Measurements from ENCODE around the gene KIF2A.

Gene KIF2A

DNA sequence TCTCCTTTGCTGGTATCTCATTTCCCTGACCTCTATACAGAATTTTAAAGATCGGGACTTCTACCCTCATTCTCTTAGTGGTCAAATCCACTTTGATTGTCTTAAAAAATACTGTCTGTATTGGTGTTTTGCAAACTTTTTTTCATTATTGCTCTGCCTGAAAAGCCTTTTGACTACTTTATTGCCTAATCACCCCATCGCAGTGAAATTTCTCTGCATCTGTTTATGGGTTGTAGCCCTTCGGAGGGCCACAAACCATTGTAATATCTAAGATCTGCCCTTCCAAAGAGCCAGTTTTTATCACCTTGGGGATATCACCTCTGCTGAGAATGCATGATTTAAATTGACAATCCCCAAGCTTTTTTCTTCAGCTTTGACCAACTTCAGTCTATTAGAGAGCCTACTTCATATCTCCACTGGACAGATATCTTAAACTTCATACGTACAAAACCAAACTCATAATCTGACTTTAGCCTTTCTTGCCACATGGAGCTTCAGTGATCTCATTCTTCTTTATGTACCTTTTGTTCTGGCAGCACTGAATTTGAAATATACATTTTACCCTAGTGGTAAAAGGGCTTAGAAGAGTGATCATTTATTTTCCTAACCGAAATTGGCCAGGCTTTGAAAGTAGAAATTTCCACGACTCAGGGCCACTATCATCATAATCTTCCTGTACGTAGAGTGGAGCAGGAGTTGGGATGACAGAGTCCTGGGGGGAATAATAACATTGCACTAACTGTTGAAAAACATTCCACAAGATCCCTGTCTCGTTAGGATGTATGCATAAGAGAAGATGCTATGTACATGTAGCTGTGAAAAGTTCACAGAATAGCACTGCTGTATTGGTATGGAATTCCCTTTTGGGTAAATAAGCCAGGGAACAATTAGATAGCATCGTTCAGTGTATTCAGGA, 21.4 kb downstream of the KIF2A start:
- Histone ChIP-seq H3K27me3 (replicated peaks; ENCODE audit: insufficient read depth, low read length) (no peaks in the 10 kb centered on the region), H3K4me2 (ENCODE audit: low read depth, low read length) (no peak overlapping the region), H3K4me3 (ENCODE audit: low read length) (no peak overlapping the region), H3K36me3 (replicated peaks; ENCODE audit: insufficient read depth, low read length) (no peaks in the 10 kb centered on the region; the same call in 1 of the 2 replicates), H3K9me3 (replicated peaks; ENCODE audit: insufficient read depth, low read length) (no peaks in the 10 kb centered on the region), H3F3A (ENCODE audit: insufficient read depth, low read length) (no peaks in the 10 kb centered on the region), H3K27ac (ENCODE audit: low read length) (no peak overlapping the region), H4K20me1 (ENCODE audit: insufficient read depth, low read length) (peaks cover 5% of the 10 kb centered on the region), H3K4me1 (ENCODE audit: low read length) (no peaks in the 10 kb centered on the region), H3K9ac (ENCODE audit: low read length) (no peak overlapping the region), H2AFZ (ENCODE audit: low read length) (no peak overlapping the region), H3K9me2 (replicated peaks; ENCODE audit: insufficient read depth, low read length) (no peaks in the 10 kb centered on the region), H3K79me2 (ENCODE audit: low read length) (peaks cover 95% of the 10 kb centered on the region)
- TF ChIP-seq EZH2 (optimal IDR thresholded peaks at IDR 0.05; ENCODE audit: low read depth, low read length) (no peak), EZH2phosphoT487 (IDR thresholded peaks at IDR 0.05; ENCODE audit: low read length) (no peak)
- TF ChIP-seq, protein P1, sequence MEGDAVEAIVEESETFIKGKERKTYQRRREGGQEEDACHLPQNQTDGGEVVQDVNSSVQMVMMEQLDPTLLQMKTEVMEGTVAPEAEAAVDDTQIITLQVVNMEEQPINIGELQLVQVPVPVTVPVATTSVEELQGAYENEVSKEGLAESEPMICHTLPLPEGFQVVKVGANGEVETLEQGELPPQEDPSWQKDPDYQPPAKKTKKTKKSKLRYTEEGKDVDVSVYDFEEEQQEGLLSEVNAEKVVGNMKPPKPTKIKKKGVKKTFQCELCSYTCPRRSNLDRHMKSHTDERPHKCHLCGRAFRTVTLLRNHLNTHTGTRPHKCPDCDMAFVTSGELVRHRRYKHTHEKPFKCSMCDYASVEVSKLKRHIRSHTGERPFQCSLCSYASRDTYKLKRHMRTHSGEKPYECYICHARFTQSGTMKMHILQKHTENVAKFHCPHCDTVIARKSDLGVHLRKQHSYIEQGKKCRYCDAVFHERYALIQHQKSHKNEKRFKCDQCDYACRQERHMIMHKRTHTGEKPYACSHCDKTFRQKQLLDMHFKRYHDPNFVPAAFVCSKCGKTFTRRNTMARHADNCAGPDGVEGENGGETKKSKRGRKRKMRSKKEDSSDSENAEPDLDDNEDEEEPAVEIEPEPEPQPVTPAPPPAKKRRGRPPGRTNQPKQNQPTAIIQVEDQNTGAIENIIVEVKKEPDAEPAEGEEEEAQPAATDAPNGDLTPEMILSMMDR (IDR thresholded peaks at IDR 0.05; ENCODE audit: low read length) = no peak
- no peak for DNase-seq

- no peak overlapping the region for H3K4me3 ChIP-seq (ENCODE audit: low read length)
- H3K9me3 ChIP-seq (replicated peaks; ENCODE audit: insufficient read depth, low read length) = no peaks in the 10 kb centered on the region
- no peaks in the 10 kb centered on the region for H3F3A ChIP-seq (ENCODE audit: insufficient read depth, low read length)
- H3K9ac ChIP-seq (ENCODE audit: low read length) = no peak overlapping the region
- H3K36me3 ChIP-seq (replicated peaks; ENCODE audit: insufficient read depth, low read length) = no peaks in the 10 kb centered on the region; the same call in 1 of the 2 replicates
- H3K9me2 ChIP-seq (replicated peaks; ENCODE audit: insufficient read depth, low read length) = no peaks in the 10 kb centered on the region
- no peak for DNase-seq
- no peak for TF ChIP-seq EZH2phosphoT487 (IDR thresholded peaks at IDR 0.05; ENCODE audit: low read length)
- no peak for TF ChIP-seq EZH2 (optimal IDR thresholded peaks at IDR 0.05; ENCODE audit: low read depth, low read length)
- TF ChIP-seq, protein P1 (IDR thresholded peaks at IDR 0.05; ENCODE audit: low read length) = no peak
- H3K27me3 ChIP-seq (replicated peaks; ENCODE audit: insufficient read depth, low read length) = no peaks in the 10 kb centered on the region
- no peaks in the 10 kb centered on the region for H3K4me1 ChIP-seq (ENCODE audit: low read length)
- no peak overlapping the region for H2AFZ ChIP-seq (ENCODE audit: low read length)
- H4K20me1 ChIP-seq (ENCODE audit: insufficient read depth, low read length) = peaks cover 5% of the 10 kb centered on the region
- no peak overlapping the region for H3K27ac ChIP-seq (ENCODE audit: low read length)
- H3K79me2 ChIP-seq (ENCODE audit: low read length) = peaks cover 96% of the 10 kb centered on the region
- no peak overlapping the region for H3K4me2 ChIP-seq (ENCODE audit: low read depth, low read length)
Measured at GRCh38 chr5:62328772-62329491, 22.9 kb downstream of the KIF2A start.

DNA sequence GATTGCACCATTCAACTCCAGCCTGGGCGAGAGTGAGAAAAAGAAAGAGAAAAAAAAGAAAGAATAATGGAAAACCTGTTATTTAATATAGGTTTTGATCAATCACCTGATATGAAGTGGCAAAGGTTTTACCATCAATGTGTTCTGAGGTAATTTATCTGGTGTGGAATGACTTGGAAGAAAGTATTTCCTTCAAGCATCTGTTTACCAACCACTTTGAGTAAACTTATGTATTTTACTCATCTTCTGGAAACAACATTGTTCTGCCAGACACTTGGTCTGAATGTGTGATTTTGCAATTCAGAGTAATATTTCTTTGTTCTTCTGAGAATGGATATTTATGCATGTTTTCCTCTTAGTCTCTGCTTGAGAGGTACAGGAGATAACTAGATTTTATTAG, 24.3 kb downstream of the KIF2A start:
- H3K4me1 ChIP-seq (ENCODE audit: low read length) = no peaks in the 10 kb centered on the region
- no peak overlapping the region for H3K27ac ChIP-seq (ENCODE audit: low read length)
- no peaks in the 10 kb centered on the region for H3K9me2 ChIP-seq (replicated peaks; ENCODE audit: insufficient read depth, low read length)
- DNase-seq = no peak
- H3K27me3 ChIP-seq (replicated peaks; ENCODE audit: insufficient read depth, low read length) = no peaks in the 10 kb centered on the region
- peaks cover 5% of the 10 kb centered on the region for H4K20me1 ChIP-seq (ENCODE audit: insufficient read depth, low read length)
- H2AFZ ChIP-seq (ENCODE audit: low read length) = no peak overlapping the region
- TF ChIP-seq, protein P1 (IDR thresholded peaks at IDR 0.05; ENCODE audit: low read length) = no peak
- TF ChIP-seq EZH2 (optimal IDR thresholded peaks at IDR 0.05; ENCODE audit: low read depth, low read length) = no peak
- TF ChIP-seq EZH2phosphoT487 (IDR thresholded peaks at IDR 0.05; ENCODE audit: low read length) = no peak
- H3K4me3 ChIP-seq (ENCODE audit: low read length) = no peak overlapping the region
- H3F3A ChIP-seq (ENCODE audit: insufficient read depth, low read length) = no peaks in the 10 kb centered on the region
- H3K9ac ChIP-seq (ENCODE audit: low read length) = no peak overlapping the region
- H3K9me3 ChIP-seq (replicated peaks; ENCODE audit: insufficient read depth, low read length) = no peaks in the 10 kb centered on the region
- no peaks in the 10 kb centered on the region; the same call in 1 of the 2 replicates for H3K36me3 ChIP-seq (replicated peaks; ENCODE audit: insufficient read depth, low read length)
- no peak overlapping the region for H3K4me2 ChIP-seq (ENCODE audit: low read depth, low read length)
- peaks cover 96% of the 10 kb centered on the region for H3K79me2 ChIP-seq (ENCODE audit: low read length)

Measured in MM.1S (cell line).